SK-N-DZ (cell line): Measurements from ENCODE around the gene CACNG6.

Source experiments
- DNase-seq: peaks from one replicate; pipeline ENCODE4 v3.0.0-alpha.2; 2015; ENCODE audit warnings: low spot score
- small RNA-seq, 2 experiments: library from RNA; depleted of rRNA; stranded (forward); fragments of <200 nt; gene quantifications; one replicate each; pipeline ENCODE3, GENCODE V24; 2014

The CACNG6 gene

GRCh38 chr19:54042989-54043388 lies 51.6 kb downstream of the CACNG6 start:
- no peak for DNase-seq

DNA sequence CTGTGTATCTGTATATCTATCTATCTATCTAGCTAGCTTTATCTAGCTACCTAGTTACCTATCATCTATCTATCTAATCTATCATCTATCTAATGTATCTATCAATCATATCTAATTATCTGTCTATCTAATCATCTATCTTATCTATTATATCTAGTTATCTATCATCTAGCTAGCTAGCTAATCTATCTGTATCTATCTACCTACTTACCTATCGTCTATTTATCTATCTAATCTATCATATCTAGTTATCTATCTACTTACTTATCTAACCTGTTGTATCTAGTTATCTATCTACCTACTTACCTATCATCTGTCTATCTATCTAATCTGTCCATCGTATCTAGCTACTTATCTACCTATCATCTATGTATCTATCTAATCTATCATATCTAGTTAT lies 54.3 kb downstream of the CACNG6 start:
- DNase-seq, result no peak

GRCh38 chr19:54047616-54048015 lies 56.2 kb downstream of the CACNG6 start:
- DNase-seq, result no peak

Small RNA genes lying within 50 kb of the gene (small RNA-seq; reads per million reads assigned to genes)
- gene AC012314.20, result 0 reads per million in 2 experiments
